Loucy (cell line): ENCODE measurements around the gene TF.

ENCODE experiments used
- H2AFZ ChIP-seq: fragments of 200-600 bp; sonication (generic); 2 replicates; pipeline ENCODE4 v1.6.0; 2016; ENCODE audit warnings: antibody characterized with exemption, mild to moderate bottlenecking, low read length, moderate library complexity
- H3F3A ChIP-seq: fragments of 200-600 bp; 2 replicates; pipeline ENCODE4 v1.6.0; 2016; ENCODE audit warnings: antibody characterized with exemption, low read depth, mild to moderate bottlenecking
- H3K27me3 ChIP-seq: fragments of 200-600 bp; sonication (generic); 2 replicates; pipeline ENCODE4 v1.6.1; 2014; ENCODE audit warnings: low read length, mild to moderate bottlenecking; ENCODE audit not compliant: insufficient read depth, poor library complexity, severe bottlenecking
- H3K36me3 ChIP-seq: fragments of 200-600 bp; sonication (generic); 2 replicates; pipeline ENCODE4 v1.6.1; 2016; ENCODE audit warnings: low read length; ENCODE audit not compliant: insufficient read depth
- H3K4me1 ChIP-seq: fragments of 200-600 bp; sonication (generic); 2 replicates; pipeline ENCODE4 v1.5.1; 2014; ENCODE audit warnings: low read length, mild to moderate bottlenecking; ENCODE audit not compliant: insufficient read depth, poor library complexity, severe bottlenecking
- H3K4me2 ChIP-seq: fragments of 200-600 bp; sonication (generic); 2 replicates; pipeline ENCODE4 v1.6.0; 2014; ENCODE audit warnings: antibody characterized with exemption, low read length, low read depth, mild to moderate bottlenecking; ENCODE audit not compliant: poor library complexity, severe bottlenecking
- H3K4me3 ChIP-seq: fragments of 200-600 bp; sonication (generic); 2 replicates; pipeline ENCODE4 v1.5.1; 2014; ENCODE audit warnings: low read length, mild to moderate bottlenecking, mixed read lengths; ENCODE audit not compliant: poor library complexity, severe bottlenecking
- H3K79me2 ChIP-seq: fragments of 200-600 bp; sonication (generic); 2 replicates; pipeline ENCODE4 v1.6.1; 2014; ENCODE audit warnings: low read length; ENCODE audit not compliant: insufficient read depth
- H3K9ac ChIP-seq: fragments of 200-600 bp; sonication (generic); 2 replicates; pipeline ENCODE4 v1.6.0; 2014; ENCODE audit warnings: mild to moderate bottlenecking, low read depth, low read length, moderate library complexity; ENCODE audit not compliant: poor library complexity, severe bottlenecking
- H3K9me2 ChIP-seq: fragments of 200-600 bp; sonication (generic); replicated peaks from 2 replicates; pipeline ENCODE4 v1.6.1; 2016; ENCODE audit warnings: low read depth, low read length, mixed read lengths
- H3K9me3 ChIP-seq: fragments of 200-600 bp; sonication (generic); 2 replicates; pipeline ENCODE4 v1.6.1; 2014; ENCODE audit warnings: mild to moderate bottlenecking, antibody characterized with exemption, low read length, low read depth; ENCODE audit not compliant: insufficient read depth
- H4K20me1 ChIP-seq: fragments of 200-600 bp; sonication (generic); 2 replicates; pipeline ENCODE4 v1.6.0; 2014; ENCODE audit warnings: antibody characterized with exemption, low read length, mild to moderate bottlenecking; ENCODE audit not compliant: insufficient read depth, poor library complexity, severe bottlenecking
- CTCF ChIP-seq: fragments of 200-600 bp; sonication (generic); conservative IDR thresholded peaks from 2 replicates; pipeline ENCODE4 v1.5.1; 2014; ENCODE audit warnings: mild to moderate bottlenecking, antibody characterized with exemption, low read length
- EZH2phosphoT487 ChIP-seq: fragments of 200-600 bp; IDR thresholded peaks from 2 replicates; pipeline ENCODE4 v1.6.1; 2018; ENCODE audit warnings: antibody characterized with exemption, mild to moderate bottlenecking, moderate library complexity, borderline replicate concordance

Gene TF

GRCh38 chr3:133830071-133830470 is 83.9 kb downstream of the TF start:
- no peaks in the 10 kb centered on the region for H3K9me3 ChIP-seq
- H4K20me1 ChIP-seq: no peaks in the 10 kb centered on the region

DNA sequence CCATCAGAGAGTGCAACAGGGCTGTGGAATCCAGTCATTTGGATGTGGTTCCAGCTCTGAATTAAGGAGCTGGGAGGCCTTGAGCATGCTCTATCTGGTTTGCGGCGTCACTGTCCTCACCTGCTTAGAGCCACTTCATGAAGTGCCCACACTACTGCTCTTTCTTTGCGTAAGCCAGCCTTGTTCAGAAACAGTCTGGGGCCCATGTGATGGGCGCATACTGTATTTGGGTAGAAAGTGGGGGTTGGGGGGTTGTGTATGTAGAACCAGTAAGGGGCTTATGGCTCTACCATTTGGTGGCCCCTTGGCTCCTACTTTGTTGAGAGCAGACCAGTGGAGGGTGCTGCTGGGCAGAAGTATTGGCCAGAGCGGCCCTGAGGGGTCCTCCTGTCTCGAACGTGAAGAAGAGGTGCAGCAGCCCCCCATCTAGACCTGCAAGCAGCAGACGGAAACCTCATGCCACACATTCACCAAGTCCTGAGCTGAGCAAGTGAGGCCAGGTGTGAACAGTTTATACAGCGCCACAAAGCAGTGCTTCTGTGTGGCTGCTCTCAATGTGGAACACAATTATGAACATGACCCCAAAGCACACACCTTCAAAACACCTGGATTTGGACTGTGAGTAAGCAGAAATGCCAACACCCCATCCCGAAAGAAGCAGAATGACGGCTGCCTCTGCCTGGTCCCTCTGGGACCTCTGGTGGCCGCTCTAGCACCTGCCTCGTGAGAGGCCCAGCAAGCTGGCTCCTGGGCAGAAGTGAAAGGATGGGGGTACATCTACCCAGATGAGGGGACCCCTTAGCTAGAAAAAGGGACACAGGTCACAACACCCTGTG is 86.0 kb downstream of the TF start:
- no peaks in the 10 kb centered on the region for H3F3A ChIP-seq
- H2AFZ ChIP-seq: no peak overlapping the region
- no peaks in the 10 kb centered on the region for H3K9me2 ChIP-seq
- H3K79me2 ChIP-seq: no peaks in the 10 kb centered on the region
- H3K36me3 ChIP-seq: no peaks in the 10 kb centered on the region
- no peaks in the 10 kb centered on the region for H3K9me3 ChIP-seq
- no peak for TF ChIP-seq EZH2phosphoT487
- no peak; the same call in 1 of the 2 replicates for TF ChIP-seq CTCF
- H4K20me1 ChIP-seq: no peaks in the 10 kb centered on the region
- H3K4me2 ChIP-seq: no peak overlapping the region
- no peak overlapping the region for H3K4me3 ChIP-seq
- H3K4me1 ChIP-seq: no peaks in the 10 kb centered on the region
- no peaks in the 10 kb centered on the region for H3K27me3 ChIP-seq
- no peak overlapping the region for H3K9ac ChIP-seq

More at GRCh38 chr3:133830071-133830470, 83.9 kb downstream of the TF start:
- no peaks in the 10 kb centered on the region for H3K4me1 ChIP-seq
- H3K9me2 ChIP-seq: no peaks in the 10 kb centered on the region
- no peak overlapping the region for H3K4me3 ChIP-seq
- H3F3A ChIP-seq: no peaks in the 10 kb centered on the region
- H3K9ac ChIP-seq: no peak overlapping the region
- H3K4me2 ChIP-seq: no peak overlapping the region
- H3K79me2 ChIP-seq: no peaks in the 10 kb centered on the region
- no peaks in the 10 kb centered on the region; the same call in 1 of the 2 replicates for H3K36me3 ChIP-seq
- no peaks in the 10 kb centered on the region for H3K27me3 ChIP-seq
- no peak overlapping the region for H2AFZ ChIP-seq
- no peak for TF ChIP-seq CTCF
- no peak for TF ChIP-seq EZH2phosphoT487

DNA sequence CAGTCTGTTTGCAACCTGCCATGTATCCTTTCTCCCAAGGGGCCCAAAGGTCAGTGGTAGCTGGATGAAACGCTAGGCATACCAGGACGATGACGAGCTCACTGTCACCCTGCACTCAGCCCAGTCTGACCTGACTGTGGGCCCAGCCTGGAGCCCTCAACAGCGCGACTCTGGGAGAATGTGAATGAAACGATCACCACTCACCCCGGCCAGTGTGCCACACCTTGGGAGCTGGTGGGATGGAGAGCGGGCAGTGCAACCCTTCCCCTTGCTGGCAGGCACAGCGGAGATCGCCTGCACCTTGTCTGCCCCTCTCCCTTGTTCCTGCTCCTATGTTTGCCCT is 86.6 kb downstream of the TF start:
- H3F3A ChIP-seq: no peaks in the 10 kb centered on the region
- no peaks in the 10 kb centered on the region for H3K36me3 ChIP-seq
- no peaks in the 10 kb centered on the region for H3K9me2 ChIP-seq
- H4K20me1 ChIP-seq: no peaks in the 10 kb centered on the region
- H3K4me3 ChIP-seq: no peak overlapping the region
- H3K4me2 ChIP-seq: no peak overlapping the region
- no peak overlapping the region for H3K9ac ChIP-seq
- no peaks in the 10 kb centered on the region for H3K79me2 ChIP-seq
- H3K4me1 ChIP-seq: no peaks in the 10 kb centered on the region
- H2AFZ ChIP-seq: no peak overlapping the region
- no peaks in the 10 kb centered on the region for H3K27me3 ChIP-seq
- H3K9me3 ChIP-seq: no peaks in the 10 kb centered on the region
- no peak for TF ChIP-seq CTCF
- no peak for TF ChIP-seq EZH2phosphoT487
